Testis (tissue), 2 donors: Measurements from ENCODE around the gene C1orf35.

Experiments
- CTCF ChIP-seq, 3 experiments: fragments of 450-650 bp in 2 of 3; fragments of 200-600 bp in 1 of 3; sonication (generic) in 1 of 3; IDR thresholded peaks; one replicate each; pipeline ENCODE4 v1.5.1; 2016 to 2019; ENCODE audit warnings: antibody characterized with exemption in 3 of 3, mild to moderate bottlenecking in 2 of 3, moderate library complexity in 1 of 3
- POLR2A ChIP-seq: fragments of 450-650 bp; IDR thresholded peaks from one replicate; pipeline ENCODE4 v1.6.1; 2017; ENCODE audit warnings: antibody characterized with exemption, mild to moderate bottlenecking, moderate library complexity

GRCh38 chr1:228112617-228113016 is 9.5 kb upstream of the C1orf35 start:
- TF ChIP-seq CTCF (IDR thresholded peaks at IDR 0.05): no peak
- TF ChIP-seq POLR2A: no peak
